ENCODE results near the gene KLHL2.

KLHL2 gene

DNA sequence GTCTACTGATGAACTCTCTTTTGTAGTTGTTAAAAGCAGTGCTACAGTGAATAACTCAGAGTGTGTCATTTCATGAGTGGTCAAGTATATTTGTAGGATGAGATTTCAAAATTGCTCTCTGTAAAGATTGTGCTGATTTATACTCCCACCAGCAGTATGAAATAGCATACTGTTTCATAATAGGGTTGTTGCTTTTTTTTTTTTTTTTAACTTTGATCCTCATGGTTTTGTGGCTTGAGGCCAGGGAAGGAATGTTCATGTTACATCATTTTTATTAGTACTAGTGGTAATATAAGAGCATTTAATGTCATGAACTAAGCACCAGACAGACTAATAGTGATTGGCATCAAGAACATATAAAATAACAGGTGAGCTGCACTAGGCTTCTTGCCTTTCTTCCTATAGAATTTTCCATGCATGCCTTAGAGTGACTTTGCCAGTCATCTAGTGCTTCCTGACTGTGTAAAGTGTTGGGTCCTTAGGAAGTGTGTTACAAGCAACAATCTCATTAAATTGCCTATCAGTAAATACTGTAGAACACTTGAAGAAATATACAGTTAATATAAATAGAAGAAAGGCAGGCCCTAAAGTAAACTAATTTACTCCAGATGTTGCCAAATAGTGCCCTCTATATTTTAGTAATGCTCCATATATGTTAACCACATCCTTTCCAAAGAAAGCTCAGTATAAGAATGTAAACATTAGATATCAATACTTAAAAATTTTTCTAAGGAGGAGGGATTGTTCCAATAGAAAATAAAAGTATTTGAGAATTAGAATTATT is 81.5 kb downstream of the KLHL2 start:
- TF ChIP-seq, protein P1, sequence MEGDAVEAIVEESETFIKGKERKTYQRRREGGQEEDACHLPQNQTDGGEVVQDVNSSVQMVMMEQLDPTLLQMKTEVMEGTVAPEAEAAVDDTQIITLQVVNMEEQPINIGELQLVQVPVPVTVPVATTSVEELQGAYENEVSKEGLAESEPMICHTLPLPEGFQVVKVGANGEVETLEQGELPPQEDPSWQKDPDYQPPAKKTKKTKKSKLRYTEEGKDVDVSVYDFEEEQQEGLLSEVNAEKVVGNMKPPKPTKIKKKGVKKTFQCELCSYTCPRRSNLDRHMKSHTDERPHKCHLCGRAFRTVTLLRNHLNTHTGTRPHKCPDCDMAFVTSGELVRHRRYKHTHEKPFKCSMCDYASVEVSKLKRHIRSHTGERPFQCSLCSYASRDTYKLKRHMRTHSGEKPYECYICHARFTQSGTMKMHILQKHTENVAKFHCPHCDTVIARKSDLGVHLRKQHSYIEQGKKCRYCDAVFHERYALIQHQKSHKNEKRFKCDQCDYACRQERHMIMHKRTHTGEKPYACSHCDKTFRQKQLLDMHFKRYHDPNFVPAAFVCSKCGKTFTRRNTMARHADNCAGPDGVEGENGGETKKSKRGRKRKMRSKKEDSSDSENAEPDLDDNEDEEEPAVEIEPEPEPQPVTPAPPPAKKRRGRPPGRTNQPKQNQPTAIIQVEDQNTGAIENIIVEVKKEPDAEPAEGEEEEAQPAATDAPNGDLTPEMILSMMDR (IDR thresholded peaks at IDR 0.05; ENCODE audit: low read depth, low read length), result no peak
- no peak overlapping the region for H3K4me3 ChIP-seq (ENCODE audit: low read depth, low read length)

DNA sequence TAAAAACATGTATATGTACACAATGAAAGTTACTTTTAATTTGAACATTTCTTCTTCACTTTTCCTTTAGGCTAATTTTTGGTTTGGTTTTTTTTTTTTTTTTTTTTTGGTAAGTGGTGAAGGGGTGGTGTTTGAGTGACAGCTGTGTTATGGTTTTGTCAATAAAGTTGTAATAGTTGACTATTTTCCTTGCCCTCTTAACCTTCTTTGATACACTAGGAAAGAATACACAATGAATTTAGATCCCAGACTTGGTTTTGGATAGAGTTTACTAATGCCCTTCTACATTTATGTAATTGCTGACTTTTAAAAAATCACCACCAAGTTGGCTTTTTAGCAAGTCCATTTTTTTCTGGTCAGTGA is 82.0 kb downstream of the KLHL2 start:
- TF ChIP-seq, protein P1 (IDR thresholded peaks at IDR 0.05; ENCODE audit: low read depth, low read length), result no peak
- H3K4me3 ChIP-seq (ENCODE audit: low read depth, low read length), result no peak overlapping the region

DNA sequence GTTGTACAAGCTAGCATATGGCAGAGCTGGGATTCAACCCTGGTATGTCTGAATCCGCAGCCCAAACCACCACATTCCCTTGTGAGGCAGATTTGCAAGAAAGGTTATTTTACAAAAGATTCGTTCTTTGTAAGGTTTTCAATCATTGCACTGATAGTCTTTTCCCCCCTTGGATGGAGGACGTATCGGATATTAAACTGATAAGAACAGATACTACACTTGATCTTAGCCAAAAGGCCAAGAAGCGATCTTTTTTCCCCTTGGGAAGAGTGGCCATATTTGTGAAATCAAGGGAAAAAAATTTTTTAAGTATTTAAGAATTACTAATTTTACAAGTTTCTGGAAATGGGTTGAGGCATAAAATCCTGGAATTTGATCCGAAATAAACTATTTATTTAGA is 85.7 kb downstream of the KLHL2 start:
- H3K4me3 ChIP-seq (ENCODE audit: low read depth, low read length), result no peak overlapping the region
- TF ChIP-seq, protein P1 (IDR thresholded peaks at IDR 0.05; ENCODE audit: low read depth, low read length), result no peak

DNA sequence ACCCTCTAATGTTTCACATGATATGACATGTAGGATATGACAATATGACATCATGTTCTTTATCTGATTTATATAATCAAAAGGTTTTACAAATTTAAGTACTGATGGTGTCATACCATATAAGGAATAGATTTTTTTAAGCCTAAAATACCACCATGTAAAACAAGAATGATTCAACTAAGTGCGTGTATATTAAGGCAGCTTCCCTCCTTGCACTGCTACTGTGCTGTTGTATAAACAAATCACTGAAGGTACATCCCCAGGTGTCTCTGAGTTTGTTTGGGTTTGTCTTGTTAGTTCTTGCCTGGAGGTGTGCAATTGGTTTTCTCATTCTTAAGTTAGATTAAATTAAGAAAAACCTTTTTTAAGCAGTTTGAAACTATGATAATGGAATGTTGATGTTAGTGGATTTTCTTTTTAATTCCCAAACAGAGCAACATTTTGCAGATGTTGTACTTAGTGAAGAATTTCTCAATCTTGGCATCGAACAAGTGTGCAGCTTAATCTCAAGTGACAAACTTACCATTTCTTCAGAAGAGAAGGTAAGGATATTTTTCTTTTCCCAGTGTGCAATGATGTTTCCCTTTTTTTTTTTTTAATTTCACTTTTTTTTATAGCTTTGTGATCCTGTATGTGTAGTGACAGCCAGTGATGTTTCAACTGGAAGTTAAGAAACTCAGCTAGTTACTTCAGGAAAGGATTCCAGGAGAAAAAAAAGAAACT is 86.7 kb downstream of the KLHL2 start:
- no peak overlapping the region for H3K4me3 ChIP-seq (ENCODE audit: low read depth, low read length)
- TF ChIP-seq, protein P1 (IDR thresholded peaks at IDR 0.05; ENCODE audit: low read depth, low read length), result no peak

DNA sequence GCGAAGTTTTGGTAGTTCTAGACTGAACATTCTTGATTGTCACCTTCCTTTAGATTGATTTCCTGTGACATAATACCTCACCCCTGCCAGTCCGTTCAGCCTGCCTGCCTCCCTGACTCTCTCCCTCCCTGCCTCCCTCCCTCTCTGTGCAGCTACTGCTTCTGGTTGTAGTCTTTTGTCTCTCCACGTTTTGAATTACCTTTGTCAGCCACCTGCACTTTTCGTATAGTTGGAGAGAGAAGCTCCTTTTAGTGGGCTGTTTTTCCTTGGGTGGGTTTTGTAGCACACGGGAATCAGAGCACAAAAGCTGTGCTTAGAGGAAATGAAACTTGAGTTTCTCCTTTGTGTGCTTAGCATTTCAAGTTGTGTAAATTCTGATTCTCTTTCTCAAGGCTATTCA is 87.5 kb downstream of the KLHL2 start:
- TF ChIP-seq, protein P1 (IDR thresholded peaks at IDR 0.05; ENCODE audit: low read depth, low read length), result no peak
- no peak overlapping the region for H3K4me3 ChIP-seq (ENCODE audit: low read depth, low read length)

GRCh38 chr4:165297626-165298025 is 90.3 kb downstream of the KLHL2 start:
- no peak overlapping the region for H3K4me3 ChIP-seq (ENCODE audit: low read depth, low read length)
- TF ChIP-seq, protein P1 (IDR thresholded peaks at IDR 0.05; ENCODE audit: low read depth, low read length), result no peak

DNA sequence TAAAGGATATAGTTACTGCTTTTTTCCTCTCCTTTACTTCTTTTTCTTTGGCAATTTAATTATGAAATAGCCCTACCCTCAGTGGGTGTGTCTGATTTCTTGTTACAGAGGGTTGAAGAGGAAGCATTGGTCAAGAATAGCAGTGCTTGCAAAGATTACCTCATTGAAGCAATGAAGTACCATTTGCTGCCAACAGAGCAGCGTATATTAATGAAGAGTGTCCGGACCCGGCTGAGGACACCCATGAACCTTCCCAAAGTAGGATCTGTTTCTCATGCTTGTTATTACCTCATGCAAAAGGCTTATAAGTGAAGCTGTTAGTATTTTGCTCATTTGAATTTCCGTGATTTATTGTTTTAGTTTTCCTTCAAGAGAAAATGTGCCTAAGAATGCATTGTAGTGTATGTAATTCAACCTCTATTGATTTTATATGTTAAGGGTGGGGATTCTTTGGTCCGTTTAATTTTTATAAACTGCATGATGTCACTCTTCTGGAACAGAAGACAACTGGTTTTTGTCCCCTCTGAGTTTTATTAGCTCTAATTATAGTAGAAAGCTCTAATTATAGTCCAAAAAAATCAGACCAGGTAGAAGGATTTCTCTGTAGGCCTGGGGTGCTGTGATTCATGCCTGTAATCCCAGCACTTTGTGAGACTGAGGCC is 92.2 kb downstream of the KLHL2 start:
- TF ChIP-seq, protein P1 (IDR thresholded peaks at IDR 0.05; ENCODE audit: low read depth, low read length), result no peak
- H3K4me3 ChIP-seq (ENCODE audit: low read depth, low read length), result no peak overlapping the region
